ENCODE results near the gene CD177.
"Not testable (repeated sequence)": the region's sequence is repeated elsewhere in the genome, so short reads cannot be mapped to it uniquely, and the experiment has no call there.

CD177 gene, protein sequence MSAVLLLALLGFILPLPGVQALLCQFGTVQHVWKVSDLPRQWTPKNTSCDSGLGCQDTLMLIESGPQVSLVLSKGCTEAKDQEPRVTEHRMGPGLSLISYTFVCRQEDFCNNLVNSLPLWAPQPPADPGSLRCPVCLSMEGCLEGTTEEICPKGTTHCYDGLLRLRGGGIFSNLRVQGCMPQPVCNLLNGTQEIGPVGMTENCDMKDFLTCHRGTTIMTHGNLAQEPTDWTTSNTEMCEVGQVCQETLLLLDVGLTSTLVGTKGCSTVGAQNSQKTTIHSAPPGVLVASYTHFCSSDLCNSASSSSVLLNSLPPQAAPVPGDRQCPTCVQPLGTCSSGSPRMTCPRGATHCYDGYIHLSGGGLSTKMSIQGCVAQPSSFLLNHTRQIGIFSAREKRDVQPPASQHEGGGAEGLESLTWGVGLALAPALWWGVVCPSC

DNA sequence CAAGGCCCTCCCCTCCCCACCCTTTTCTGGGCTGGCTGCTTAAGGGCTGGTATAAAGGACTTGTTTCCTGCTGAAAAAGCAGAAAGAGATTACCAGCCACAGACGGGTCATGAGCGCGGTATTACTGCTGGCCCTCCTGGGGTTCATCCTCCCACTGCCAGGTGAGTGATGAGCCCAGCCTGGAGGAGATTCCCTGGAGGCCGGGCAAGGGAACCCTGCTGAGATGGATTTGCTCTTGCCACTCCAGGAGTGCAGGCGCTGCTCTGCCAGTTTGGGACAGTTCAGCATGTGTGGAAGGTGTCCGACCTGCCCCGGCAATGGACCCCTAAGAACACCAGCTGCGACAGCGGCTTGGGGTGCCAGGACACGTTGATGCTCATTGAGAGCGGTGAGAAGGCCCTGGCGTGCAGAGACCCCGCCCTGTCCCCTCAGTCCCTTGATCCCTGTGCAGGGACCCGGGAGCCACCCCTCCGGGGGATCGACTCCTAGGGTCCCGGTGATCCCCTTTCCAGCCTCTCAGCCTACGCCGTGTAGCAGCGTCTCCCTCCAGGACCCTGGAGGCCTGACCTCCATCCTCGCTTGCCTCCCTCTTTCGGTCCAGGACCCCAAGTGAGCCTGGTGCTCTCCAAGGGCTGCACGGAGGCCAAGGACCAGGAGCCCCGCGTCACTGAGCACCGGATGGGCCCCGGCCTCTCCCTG lies at the start of gene CD177:
TSS of gene CD177 (plus strand) at position 81 of the 699 bp plus-strand sequence. CDS start at position 110, 29 bp downstream.
- no peak for DNase-seq

DNA sequence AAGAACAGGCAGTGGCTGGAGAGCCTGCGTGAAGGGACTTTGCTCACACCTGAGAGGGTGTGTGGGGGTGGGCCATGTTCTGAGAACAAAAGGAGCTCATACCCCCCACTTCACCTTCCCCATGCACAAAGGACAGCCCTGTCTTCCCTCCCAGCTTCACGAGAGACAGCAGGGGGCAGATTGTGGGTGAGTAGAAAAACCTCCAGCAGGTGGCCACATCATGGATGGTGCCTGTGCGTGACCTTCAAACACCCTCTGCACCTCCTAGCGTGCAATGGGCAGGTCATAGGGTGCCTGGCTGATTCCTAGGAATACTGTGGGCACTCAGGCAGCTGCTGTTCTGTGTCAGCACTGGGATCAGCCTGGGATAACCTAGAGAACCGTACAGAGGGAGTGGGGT lies 47.8 kb upstream of the CD177 start:
- DNase-seq = no peak

DNA sequence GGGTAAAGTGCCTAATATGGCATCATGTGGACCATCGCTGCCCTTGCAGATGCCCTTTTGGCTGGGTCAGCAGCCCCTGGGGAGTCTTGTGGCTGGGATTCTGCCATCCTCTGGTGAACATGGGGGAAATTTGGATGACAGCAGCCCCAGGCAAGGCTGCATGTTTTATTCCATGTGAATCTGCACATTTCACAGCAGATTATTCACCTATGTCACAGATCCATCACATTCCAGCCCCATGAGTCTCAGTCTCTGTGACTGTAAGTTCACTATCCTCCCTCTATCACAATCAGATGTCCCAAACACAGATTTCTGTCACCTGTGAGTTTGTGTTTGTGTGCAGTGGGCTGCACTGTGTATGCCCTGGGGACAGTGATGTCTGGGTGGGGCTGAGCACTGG lies 47.4 kb upstream of the CD177 start:
- no peak for DNase-seq

DNA sequence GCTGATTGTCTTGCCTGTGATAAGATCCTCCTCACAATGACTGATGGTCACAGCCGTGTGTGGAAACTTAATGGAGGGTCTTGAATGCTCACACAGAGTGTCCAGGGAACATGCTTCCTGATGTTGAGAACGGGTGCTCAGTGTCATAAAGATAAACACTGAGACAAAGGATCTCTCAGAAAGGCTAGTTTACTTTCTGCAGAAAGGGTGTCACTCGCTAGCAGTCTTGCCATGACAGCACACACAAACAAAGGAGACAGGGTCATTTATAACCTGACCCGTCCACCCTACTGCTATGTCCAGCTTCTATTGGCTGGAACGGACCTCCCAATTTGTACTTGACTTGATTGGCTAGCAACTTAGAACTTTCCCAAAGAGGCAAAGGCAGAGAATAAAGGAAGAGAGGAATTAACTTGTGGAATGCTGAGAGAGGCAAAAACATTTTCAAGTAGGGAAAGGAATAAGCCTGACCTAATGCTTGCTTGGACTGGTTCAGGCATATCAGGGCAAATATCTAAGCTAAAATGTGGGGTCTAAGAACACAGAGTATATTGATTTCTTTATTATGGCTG lies 45.2 kb upstream of the CD177 start:
- DNase-seq = no peak

DNA sequence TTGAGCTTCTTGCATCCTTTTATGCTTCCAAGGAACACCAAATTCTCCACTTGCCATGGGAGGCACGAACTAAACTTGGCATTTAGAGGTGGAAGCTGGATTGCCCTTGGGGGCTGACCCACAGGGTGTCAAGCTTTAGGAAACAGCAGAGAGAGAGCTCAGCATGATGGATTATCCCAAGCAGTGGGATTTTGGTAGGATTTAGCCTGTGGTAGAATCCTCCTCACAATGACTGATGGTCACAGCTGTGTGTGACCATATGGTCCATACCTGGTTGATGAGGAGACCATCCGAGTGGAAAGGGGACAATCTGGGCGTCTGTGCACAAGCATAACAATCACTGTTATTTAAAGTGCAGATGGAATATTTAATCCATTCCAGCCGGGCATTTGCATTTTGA lies 44.0 kb upstream of the CD177 start:
- no peak for DNase-seq

DNA sequence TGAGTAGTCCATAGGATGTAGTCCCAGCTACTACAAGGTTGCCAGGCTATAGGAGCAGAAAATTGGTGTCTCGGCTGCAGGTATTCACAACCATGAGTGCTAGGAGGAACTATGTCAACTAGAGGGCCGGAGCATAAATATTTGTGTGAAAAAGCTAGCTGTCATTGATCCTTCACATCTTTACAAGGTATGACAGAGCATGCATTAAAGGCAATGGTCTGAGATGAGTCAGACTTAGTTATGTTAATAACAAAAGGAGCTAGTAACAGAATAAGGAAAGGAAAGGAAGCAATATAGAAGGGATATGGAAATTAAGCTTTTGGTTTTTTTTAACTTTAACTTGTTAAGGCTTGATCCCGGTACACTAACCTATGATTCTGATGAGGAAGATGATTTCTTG lies 43.3 kb upstream of the CD177 start:
- no peak for DNase-seq

DNA sequence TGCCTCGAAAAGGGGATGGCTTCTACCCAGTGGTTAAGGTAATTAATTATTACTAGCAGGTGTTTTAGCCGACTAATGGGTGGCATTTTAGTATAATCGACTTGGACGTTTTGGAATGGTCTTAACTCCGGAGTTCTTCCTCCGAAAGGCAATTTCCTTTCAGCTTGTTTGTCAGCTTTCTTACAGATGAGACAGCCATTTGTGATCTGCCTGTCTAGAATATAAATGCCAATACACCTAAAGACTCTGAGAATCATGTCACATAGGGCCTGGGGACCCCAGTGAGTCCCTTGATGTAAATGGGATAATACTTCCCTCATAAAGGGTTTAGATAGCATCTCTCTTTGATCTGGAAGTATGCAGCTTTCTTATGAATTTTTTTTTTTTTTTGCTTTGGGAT lies 42.2 kb upstream of the CD177 start:
- no peak for DNase-seq

DNA sequence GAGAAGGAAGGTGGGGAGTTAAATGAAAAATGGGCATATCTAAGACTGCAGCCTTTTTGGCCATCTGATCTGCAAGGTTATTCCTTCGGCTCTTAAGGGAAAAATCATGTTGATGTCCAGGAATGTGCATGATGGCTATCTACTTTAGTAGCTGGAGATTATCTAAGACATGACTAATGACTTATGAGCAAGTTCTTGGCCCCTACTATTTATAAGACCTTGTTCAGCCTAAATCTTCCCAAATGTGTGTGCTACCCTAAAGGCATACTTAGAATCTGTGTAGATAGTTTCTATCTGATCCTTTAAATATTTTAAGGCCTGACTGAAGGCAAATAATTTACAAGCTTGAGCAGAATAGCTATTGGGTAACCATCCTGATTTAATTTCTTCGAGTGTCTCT lies 41.8 kb upstream of the CD177 start:
- DNase-seq = no peak

DNA sequence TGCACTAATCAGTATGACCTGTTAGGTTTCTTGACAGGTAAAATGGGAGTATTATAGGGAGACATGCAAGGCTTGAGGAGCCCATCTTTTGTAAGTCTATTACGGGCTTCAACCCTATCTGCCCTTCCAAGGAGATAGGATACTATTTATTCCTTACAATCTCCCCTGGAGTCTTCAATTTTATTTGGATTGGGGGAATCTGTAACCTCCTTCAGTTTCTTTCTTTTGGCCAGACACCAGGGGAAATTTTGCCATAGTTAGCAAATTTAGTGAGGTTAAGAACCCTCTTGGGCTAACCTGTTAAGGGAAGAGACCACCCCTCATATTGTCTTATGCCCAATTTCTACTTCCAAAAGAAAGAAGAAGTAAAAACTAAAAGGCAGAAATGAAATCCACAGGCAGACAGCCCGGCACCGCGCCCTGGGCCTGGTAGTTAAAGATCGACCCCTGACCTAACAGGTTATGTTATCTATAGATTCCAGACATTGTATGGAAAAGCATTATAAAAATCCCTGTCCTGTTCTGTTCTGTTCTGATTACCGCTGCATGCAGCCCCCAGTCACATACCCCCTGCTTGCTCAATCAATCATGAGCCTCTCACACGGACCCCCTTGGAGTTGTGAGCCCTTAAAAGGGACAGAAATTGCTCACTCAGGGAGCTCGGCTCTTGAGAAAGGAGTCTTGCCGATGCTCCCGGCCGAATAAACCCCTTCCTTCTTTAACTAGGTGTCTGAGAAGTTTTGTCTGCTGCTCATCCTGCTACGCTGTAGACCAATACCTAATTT lies 39.6 kb upstream of the CD177 start:
- DNase-seq = no peak

DNA sequence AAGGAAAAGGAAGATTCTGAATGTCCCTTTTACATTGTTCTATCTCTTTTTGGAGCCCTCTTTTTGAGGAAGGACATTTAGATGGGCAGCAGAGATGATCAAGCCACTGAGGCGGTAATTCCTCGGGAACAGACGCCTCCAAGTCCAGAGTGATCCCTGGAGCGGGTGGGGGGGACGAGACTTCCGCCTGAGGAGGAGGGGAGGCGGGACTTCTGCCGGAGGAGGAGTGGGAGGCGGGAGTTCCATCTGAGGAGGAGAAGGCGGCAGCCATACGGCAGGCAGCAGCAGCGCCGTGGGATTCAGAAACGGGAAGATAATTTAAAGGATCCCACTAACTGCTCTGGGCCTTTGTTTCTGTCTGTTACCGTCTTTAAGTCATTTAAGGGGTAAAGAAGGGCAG lies 37.6 kb upstream of the CD177 start:
- DNase-seq = no peak

DNA sequence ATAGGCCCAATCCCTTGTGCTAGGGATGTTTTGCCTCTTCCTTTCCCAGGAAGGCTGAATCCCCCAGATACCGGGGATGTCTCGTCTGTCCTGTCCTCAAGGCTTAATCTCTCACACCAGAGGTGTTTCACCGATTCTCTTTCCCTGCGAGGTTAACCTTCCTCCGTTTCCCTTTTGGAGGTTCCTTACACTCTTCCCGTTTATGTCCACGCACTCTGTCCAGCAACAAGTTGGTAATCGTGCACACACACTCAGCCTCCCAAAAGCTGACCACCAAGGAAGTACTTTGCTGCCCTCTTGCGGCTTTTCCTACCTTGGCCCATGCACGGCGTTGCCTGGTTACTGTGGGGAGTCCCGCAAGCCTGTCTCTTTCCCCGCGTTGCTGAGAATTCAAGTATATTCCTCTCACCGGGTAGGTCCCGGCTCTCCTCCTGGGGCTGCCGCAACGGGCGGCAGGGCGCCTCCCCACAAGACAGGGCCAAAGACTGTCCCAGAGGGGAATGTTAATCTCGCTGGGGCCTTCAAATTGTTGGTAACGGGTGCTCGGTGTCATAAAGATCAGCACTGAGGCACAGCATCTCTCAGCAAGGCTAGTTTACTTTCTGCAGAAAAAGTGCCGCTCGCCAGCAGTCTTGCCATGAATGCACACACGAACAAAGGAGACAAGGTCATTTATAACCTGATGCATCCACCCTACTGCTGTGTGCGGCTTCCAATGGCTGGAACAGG lies 36.7 kb upstream of the CD177 start:
- DNase-seq = peak in 10 of 56 donors; percentile 0 to 16 (median 7)

DNA sequence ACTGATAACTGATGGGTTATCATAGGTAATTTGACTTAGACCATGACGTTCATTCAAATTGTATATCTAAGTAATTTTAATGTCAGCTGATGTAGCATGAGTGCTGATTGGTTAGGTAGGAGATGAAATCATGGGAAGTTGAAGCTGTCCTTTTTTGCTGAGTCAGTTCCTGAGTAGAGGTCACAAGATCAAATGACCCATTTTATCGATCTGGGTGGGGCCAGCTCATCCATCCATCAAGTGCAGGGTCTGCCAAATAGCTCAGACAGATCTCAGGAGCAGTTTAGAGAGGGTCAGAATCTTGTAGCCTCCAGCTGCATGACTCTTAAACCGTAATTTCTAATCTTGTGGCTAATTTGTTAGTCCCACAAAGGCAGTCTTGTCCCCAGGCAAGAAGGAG lies 35.3 kb upstream of the CD177 start:
- DNase-seq = no peak

DNA sequence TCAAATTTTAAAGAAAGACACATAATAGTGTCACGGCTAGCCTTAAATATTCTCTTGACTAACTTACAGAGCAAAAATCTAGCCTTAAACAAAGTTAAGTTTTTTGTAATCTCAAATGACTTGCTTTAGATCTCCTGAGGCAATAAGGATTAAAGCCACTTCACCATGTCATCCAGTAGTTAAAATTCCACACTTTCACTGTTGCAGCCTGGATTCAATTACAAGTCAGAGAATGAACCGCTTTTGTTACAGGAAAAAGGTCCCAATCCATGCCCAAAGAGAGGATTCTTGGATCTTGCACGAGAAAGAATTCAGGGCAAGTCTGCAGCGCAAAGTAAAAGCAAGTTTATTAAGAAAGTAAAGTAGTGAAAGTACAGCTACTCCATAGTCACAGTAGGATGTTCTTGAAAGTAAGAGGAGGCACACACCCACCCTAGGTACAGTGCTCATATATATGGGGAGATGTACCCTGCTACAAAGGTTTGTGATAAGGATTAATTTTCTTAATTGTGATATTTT lies 34.6 kb upstream of the CD177 start:
- no peak for DNase-seq

DNA sequence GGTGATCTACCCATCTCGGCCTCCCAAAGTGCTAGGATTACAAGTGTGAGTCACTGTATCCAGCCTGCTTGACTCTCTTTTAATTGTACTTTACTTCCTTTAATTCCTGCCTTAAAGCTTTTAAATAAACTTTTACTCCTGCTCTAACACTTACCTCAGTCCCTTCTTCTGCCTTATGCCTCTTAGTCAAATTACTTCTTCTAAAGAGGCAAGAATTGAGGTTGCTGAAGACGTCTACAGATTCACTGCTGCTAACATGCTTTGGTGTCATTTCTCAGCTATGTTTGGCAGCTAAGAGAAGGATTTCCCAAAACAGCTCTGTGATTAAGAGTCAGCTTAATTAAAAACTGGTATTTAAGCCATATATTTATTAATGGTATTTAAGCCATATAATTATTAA lies 32.9 kb upstream of the CD177 start:
- DNase-seq = no peak

DNA sequence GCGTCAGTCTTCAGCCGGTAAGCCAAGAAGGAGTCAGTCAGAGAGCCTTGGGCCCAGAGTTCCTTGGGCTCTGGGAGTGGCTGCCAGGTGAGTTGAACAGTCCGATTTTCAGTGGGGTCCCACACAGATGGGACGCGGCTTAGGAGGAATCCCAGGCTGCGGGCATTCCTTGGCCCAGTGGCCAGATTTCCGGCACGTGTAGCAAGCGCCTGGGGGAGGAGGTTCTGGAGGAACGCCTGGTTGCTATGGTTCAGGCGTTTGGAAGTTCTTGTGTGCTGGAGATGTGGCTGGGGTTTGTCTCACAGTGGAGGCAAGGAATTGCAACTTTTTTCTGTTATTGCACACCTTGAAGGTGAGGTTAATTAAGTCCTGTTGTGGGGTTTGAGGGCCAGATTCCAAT lies 26.7 kb upstream of the CD177 start:
- DNase-seq = not testable (repeated sequence)

DNA sequence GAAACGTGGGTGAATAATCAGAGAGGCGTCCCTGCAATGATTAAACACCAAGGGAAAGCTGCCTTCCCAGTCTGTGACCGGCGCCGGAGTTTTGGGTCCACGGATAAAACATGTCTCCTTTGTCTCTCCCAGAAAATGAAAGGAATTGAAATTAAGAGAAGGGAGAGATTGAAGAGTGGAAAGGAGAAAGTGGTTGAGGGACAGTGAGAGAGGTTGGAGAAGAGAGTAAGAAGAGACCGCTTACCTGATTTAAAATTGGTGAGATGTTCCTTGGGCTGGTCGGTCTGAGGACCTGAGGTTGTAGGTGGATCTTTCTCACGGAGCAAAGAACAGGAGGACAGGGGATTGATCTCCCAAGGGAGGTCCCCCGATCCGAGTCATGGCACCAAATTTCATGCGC lies 24.9 kb upstream of the CD177 start:
- not testable (repeated sequence) for DNase-seq

DNA sequence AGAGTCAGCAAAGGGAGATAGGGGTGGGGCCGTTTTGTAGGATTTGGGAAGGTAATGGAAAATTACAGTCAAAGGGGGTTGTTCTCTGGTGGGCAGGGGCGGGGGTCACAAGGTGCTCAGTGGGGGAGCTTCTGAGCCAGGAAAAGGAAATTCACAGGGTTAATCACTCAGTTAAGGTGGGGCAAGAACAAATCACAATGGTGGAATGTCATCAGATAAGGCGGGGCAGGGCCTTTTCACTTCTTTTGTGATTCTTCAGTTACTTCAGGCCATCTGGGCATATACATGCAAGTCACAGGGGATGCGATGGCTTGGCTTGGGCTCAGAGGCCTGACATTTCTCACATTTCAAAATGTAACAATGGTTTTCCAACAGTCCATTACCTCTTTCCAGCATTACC lies 24.4 kb upstream of the CD177 start:
- not testable (repeated sequence) for DNase-seq

DNA sequence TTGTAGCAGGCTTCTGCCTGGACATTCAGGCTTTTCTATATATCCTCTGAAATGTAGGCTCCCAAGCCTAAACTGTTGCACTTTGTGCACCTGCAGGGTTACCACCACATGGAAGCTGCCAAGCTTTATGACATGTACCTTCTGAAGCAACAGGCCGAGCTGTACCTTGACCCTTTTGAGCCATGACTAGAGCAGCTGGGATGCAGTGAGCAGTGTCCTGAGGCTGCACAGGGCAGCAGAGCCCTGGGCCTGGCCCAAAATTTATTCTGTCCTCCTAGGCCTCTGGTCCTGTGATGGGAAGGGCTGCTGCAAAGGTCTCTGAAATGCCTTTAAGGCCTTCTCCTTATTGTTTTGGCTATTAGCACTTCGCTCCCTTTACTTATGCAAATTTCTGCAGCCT lies 23.5 kb upstream of the CD177 start:
- no peak for DNase-seq

DNA sequence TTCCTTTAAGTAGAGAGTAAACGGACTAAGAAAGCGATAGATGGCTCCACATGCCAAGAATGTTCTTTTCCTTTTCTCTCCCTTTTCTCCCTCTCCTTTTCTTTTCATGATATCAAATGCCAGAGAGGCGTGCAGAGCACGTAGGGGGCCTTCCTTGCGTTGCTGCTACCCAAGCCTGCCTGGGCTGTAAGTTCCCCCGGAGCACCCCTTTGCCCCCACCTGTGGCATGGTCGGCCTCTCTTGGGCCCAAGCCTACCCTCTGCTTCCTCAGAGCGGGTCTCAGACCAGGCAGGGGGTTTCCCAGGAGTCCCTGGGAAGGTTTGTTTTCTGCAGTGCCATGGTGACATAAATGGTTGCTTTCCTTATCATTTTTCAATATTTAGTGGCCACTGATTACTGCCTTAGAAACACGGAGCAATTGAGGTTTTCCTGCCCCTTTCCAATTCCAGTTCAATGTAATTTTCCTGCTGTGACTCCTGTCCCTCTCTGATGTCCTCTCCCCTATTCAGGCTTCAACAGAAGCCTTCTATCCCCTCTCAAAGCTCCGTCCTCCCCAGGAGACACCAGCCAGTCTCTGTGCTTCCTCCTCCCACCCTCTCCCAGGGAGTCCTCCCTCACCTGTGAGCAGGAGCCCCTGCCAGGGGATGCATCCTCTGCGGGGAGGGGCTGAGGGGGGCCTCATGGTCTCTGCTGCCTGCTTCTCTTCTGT lies 22.6 kb upstream of the CD177 start:
- DNase-seq = no peak

DNA sequence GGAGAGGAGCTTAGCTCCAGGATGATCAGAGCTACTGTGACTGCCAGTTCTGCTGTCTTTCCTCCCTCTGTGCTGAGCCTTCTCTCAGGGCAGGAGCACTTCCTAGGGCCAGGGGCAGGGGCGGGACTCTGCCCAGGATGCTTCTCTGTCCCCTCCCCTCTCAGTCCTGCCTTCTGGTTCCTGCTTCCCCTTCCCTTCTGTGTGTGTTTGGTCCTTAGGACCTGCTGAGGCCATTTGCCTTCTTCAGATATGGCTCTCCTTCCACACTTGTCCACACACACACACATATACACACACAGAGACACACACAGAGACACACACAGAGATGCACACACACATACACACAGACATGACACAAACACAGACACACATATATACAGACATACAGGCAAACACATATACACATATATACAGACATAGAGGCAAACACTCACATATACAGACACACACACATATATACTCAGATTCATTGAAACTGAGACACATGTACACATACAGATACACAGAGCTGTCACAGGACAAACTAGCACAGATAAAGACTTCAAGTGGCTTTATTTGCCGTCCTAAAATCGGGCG lies 22.0 kb upstream of the CD177 start:
- DNase-seq = no peak
